Endodermal cell (in vitro differentiated cells): ENCODE measurements around the gene CHRND. TPM values are rescaled to one million over a fixed set of nuclear protein-coding genes. Genes with fewer than 3 reads are reported as not detected.
A peak's percentile ranks its signal among the peaks of the same experiment; 100 is the strongest.

Source experiments
- DNase-seq: peaks from one replicate; pipeline ENCODE4 v3.0.0-alpha.2; 2017
- H3K27ac ChIP-seq: 2 replicates; pipeline ENCODE4 v1.5.1; 2013; ENCODE audit warnings: mild to moderate bottlenecking, low read depth, low read length, moderate library complexity
- H3K27me3 ChIP-seq: 2 replicates; pipeline ENCODE4 v1.6.1; 2013; ENCODE audit warnings: mild to moderate bottlenecking, low read length, moderate library complexity; ENCODE audit not compliant: insufficient read depth, control insufficient read depth, poor library complexity, severe bottlenecking
- H3K36me3 ChIP-seq: 2 replicates; pipeline ENCODE4 v1.7.0; 2013; ENCODE audit warnings: mild to moderate bottlenecking, low read length, moderate library complexity; ENCODE audit not compliant: control insufficient read depth, insufficient read depth
- H3K4me1 ChIP-seq: one replicate; pipeline ENCODE4 v1.7.0; 2013; ENCODE audit warnings: low read length; ENCODE audit not compliant: control insufficient read depth, insufficient read depth
- H3K4me3 ChIP-seq: 2 replicates; pipeline ENCODE4 v1.5.1; 2013; ENCODE audit warnings: mild to moderate bottlenecking, low read length, moderate library complexity
- H3K9ac ChIP-seq: 2 replicates; pipeline ENCODE4 v1.6.1; 2013; ENCODE audit warnings: mild to moderate bottlenecking, low read length, moderate library complexity; ENCODE audit not compliant: poor library complexity, severe bottlenecking; ENCODE audit errors: extremely low read depth
- H3K9me3 ChIP-seq: 2 replicates; pipeline ENCODE4 v1.6.1; 2013; ENCODE audit warnings: mild to moderate bottlenecking, low read length, moderate library complexity; ENCODE audit not compliant: control insufficient read depth
- H3K27ac Mint-ChIP-seq: 2 replicates; pipeline ENCODE4 v1.8.0; 2020; ENCODE audit warnings: mixed read lengths
- H3K27me3 Mint-ChIP-seq: 2 replicates; pipeline ENCODE4 v1.8.0; 2021; ENCODE audit warnings: mild to moderate bottlenecking, mixed read lengths; ENCODE audit not compliant: insufficient read depth
- H3K36me3 Mint-ChIP-seq: 2 replicates; pipeline ENCODE4 v1.8.0; 2020; ENCODE audit warnings: low read depth, mixed read lengths
- H3K4me1 Mint-ChIP-seq: 2 replicates; pipeline ENCODE4 v1.8.0; 2020; ENCODE audit warnings: mixed read lengths
- H3K4me3 Mint-ChIP-seq: 2 replicates; pipeline ENCODE4 v1.8.0; 2020; ENCODE audit warnings: mild to moderate bottlenecking, moderate library complexity, mixed read lengths
- H3K9me3 Mint-ChIP-seq: 2 replicates; pipeline ENCODE4 v1.8.0; 2020; ENCODE audit warnings: mild to moderate bottlenecking, mixed read lengths
- WGBS, 2 experiments: methylation state at CpG; one replicate each; pipeline versions ENCODE4 v1.1.5 to v1.1.7; 2013; ENCODE audit warnings: missing lambda C conversion rate in 2 of 2, mixed read lengths in 1 of 2; ENCODE audit not compliant: insufficient coverage in 1 of 2, insufficient read length in 1 of 2; 5-methylcytosine and 5-hydroxymethylcytosine counted together
- total RNA-seq, 2 donors: library from RNA; stranded (reverse); fragmentation: NEBNext Ultra II Directional in 1 of 2; extraction: Animal tissue kit (Norgen Biotek cat#: 25700) in 1 of 2; gene quantifications; 2 replicates in 1 of 2; 3 replicates in 1 of 2; pipeline ENCODE4 v1.2.1, GENCODE V29; 2021
- TF ChIP-seq, protein P1 (sequence below): fragments of 200-600 bp; sonication (generic); conservative IDR thresholded peaks from 2 replicates; pipeline ENCODE4 v1.5.0; 2021; ENCODE audit warnings: antibody characterized with exemption, mild to moderate bottlenecking

Gene CHRND
- total RNA-seq, 2 donors from 2014 or later, result 0.11 TPM; not detected in 1

DNA sequence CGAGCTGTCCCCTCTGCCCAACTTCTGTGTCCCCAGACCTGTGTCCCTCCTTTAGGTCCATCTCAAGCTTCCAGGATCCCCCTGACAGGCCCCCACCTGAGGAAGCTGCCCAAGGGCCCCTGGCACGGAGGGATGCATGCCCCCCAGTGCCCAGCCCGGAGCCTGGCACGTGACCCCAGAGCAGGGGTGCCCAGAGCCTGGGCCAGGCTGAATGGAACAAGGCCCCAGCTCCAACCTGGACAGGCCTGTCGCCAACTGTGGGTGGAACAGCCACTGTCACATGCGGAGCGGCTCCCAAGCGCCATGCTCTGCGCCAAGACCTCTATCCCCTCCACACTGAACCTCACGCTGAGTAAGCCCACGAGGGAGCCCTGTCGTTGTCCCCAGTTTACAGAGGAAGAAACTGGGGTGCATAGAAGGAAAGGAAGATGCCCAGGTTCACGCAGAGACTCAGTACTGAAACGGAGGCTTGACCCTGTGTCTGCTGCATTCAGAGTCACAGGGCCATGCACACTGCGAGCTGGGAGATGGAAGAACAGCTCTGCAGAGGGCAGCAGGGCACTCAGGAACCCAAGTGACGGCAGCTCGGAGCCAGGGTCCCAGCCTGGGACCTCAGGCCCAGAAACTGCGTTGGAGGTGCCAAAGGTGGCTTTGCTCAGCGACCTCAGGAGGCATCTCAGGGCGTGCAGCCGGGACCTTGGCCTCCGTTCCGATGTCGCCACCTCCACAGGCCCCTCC, 32.8 kb upstream of the CHRND start:
- H3K9me3 ChIP-seq, result no peaks in the 10 kb centered on the region
- WGBS, 2 experiments, result 90 to 91% methylated on average over 19 to 24 of the region's 24 CpGs
- Mint-ChIP-seq H3K27ac (no peak overlapping the region), H3K36me3 (no peaks in the 10 kb centered on the region), H3K27me3 (peaks cover 29% of the 10 kb centered on the region), H3K4me3 (no peak overlapping the region), H3K4me1 (peaks cover 11% of the 10 kb centered on the region), H3K9me3 (no peaks in the 10 kb centered on the region)
- no peak overlapping the region for H3K9ac ChIP-seq
- H3K4me3 ChIP-seq, result no peak overlapping the region
- peak; percentile 44 for DNase-seq
- H3K36me3 ChIP-seq, result no peaks in the 10 kb centered on the region
- peaks cover 22% of the 10 kb centered on the region for H3K27me3 ChIP-seq
- TF ChIP-seq, protein P1, sequence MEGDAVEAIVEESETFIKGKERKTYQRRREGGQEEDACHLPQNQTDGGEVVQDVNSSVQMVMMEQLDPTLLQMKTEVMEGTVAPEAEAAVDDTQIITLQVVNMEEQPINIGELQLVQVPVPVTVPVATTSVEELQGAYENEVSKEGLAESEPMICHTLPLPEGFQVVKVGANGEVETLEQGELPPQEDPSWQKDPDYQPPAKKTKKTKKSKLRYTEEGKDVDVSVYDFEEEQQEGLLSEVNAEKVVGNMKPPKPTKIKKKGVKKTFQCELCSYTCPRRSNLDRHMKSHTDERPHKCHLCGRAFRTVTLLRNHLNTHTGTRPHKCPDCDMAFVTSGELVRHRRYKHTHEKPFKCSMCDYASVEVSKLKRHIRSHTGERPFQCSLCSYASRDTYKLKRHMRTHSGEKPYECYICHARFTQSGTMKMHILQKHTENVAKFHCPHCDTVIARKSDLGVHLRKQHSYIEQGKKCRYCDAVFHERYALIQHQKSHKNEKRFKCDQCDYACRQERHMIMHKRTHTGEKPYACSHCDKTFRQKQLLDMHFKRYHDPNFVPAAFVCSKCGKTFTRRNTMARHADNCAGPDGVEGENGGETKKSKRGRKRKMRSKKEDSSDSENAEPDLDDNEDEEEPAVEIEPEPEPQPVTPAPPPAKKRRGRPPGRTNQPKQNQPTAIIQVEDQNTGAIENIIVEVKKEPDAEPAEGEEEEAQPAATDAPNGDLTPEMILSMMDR, result no peak
- no peak overlapping the region for H3K27ac ChIP-seq
- H3K4me1 ChIP-seq, result no peaks in the 10 kb centered on the region

DNA sequence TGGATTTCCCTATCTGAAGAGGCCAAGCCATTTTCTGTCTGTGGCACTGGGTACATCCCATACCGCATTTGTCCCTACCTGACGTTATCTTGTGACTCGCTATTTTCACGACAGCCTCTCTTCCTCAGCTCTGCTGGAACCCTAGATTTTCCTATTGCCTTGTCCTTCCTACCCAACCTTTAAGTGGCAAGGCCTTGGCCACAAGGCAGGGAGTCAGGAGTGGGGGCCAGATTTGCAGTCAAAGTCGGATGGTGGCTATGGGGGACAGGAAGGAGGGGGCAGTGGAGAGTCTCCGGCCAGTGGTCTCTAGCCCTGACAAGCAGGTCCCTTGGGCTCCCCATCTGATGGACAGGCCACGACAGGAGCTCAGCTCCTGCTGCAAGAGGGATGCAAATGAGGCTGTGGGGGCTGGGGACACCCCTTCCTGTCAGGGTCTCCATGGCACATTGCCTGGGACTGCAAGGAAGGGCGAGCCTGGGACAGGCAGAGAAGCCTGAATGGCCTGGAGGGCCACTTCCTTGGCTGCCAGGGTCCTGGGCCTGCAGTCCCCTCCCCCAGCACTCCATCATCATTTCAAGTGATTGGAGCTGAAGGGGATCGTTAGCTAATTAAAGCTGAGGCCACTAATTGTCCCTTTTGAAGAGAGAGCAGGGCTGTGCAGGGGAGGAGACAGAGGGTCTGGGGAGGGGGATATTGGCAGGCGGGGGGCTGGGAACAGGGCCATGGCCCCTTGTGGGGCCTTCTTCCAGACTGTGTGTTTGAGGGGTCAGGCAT, 32.1 kb upstream of the CHRND start:
- Histone ChIP-seq H3K36me3 (no peaks in the 10 kb centered on the region), H3K27me3 (peaks cover 15% of the 10 kb centered on the region), H3K9ac (no peak overlapping the region), H3K9me3 (no peaks in the 10 kb centered on the region), H3K27ac (no peak overlapping the region), H3K4me1 (no peaks in the 10 kb centered on the region), H3K4me3 (no peak overlapping the region)
- WGBS, 2 experiments, result 80 to 89% methylated on average over 6 to 10 of the region's 10 CpGs
- Mint-ChIP-seq H3K9me3 (no peaks in the 10 kb centered on the region), H3K4me1 (peaks cover 11% of the 10 kb centered on the region), H3K27me3 (peaks cover 27% of the 10 kb centered on the region), H3K36me3 (no peaks in the 10 kb centered on the region), H3K27ac (no peak overlapping the region), H3K4me3 (no peak overlapping the region)
- TF ChIP-seq, protein P1, result no peak
- DNase-seq, result peak; percentile 53

DNA sequence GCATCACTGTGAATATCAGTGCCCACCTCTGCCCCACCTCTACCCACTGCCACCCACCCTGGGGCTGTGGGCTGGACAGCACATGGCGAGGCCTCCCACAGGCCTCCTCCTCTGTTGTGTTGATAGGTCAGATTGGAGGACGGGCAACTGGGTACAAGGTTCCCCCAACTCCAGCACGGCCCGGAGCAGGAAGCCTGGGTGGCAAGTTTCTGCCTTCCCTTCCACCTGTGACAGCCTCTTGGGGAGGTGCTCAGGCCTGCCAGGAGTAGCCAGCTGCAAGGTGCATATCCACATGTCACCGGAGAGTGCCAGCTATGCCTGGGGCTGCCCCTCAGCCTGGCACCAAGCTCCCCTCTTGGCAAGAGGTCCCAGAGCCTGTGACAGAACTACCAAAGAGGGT, 31.4 kb upstream of the CHRND start:
- peak; percentile 35 for DNase-seq
- no peaks in the 10 kb centered on the region for H3K36me3 ChIP-seq
- no peaks in the 10 kb centered on the region for H3K36me3 Mint-ChIP-seq
- H3K9me3 Mint-ChIP-seq, result no peaks in the 10 kb centered on the region
- H3K4me3 Mint-ChIP-seq, result no peak overlapping the region
- TF ChIP-seq, protein P1, result no peak
- no peaks in the 10 kb centered on the region for H3K4me1 ChIP-seq
- no peak overlapping the region for H3K27ac Mint-ChIP-seq
- H3K27me3 Mint-ChIP-seq, result peaks cover 25% of the 10 kb centered on the region
- H3K9me3 ChIP-seq, result no peaks in the 10 kb centered on the region
- H3K4me1 Mint-ChIP-seq, result peaks cover 9% of the 10 kb centered on the region
- H3K4me3 ChIP-seq, result no peak overlapping the region
- H3K27ac ChIP-seq, result no peak overlapping the region
- WGBS, 2 experiments, result 93 to 100% methylated on average over 1 to 5 of the region's 5 CpGs
- H3K9ac ChIP-seq, result no peak overlapping the region
- H3K27me3 ChIP-seq, result peaks cover 8% of the 10 kb centered on the region
